Choroid plexus epithelial cell (primary cell): ENCODE data around the gene GFER.

Source experiments
- DNase-seq: peaks from one replicate; pipeline ENCODE4 v3.0.0-alpha.2; 2010; ENCODE audit warnings: low read depth
- H3K4me3 ChIP-seq: 2 replicates; pipeline ENCODE4 v1.5.1; 2011; ENCODE audit warnings: low read depth, mild to moderate bottlenecking, control low read depth, low read length, moderate library complexity
- CTCF ChIP-seq: conservative IDR thresholded peaks from 2 replicates; pipeline ENCODE4 v1.5.1; 2011; ENCODE audit warnings: low read depth, mild to moderate bottlenecking, control low read depth, inconsistent platforms, low read length, moderate library complexity

GFER gene

GRCh38 chr16:1978476-1979120 is 5.4 kb upstream of the GFER start:
- no peak for TF ChIP-seq CTCF
- no peak overlapping the region for H3K4me3 ChIP-seq
- DNase-seq, result no peak

GRCh38 chr16:1979271-1980029 is 4.5 kb upstream of the GFER start:
- no peak overlapping the region for H3K4me3 ChIP-seq
- DNase-seq, result no peak
- no peak for TF ChIP-seq CTCF

- TF ChIP-seq CTCF, result no peak
- DNase-seq, result no peak
Measured at GRCh38 chr16:1980030-1980769, 3.8 kb upstream of the GFER start.

GRCh38 chr16:1980770-1981087 is 3.3 kb upstream of the GFER start:
- DNase-seq, result no peak
- no peak for TF ChIP-seq CTCF
- H3K4me3 ChIP-seq, result no peak overlapping the region

More at GRCh38 chr16:1980030-1980769, 3.8 kb upstream of the GFER start:
- no peak overlapping the region for H3K4me3 ChIP-seq

- no peak within 1 kb of the TSS for H3K4me3 ChIP-seq
- no peak for DNase-seq
- no peak for TF ChIP-seq CTCF
Measured at GRCh38 chr16:1981398-1981836, 2.6 kb upstream of the GFER start, which contains the start of gene NOXO1. Gene NOXO1 (minus strand): TSS chr16:1981469. CDS start chr16:1981179, 290 bp downstream.

- DNase-seq, result no peak
- no peak for TF ChIP-seq CTCF
- no peak overlapping the region for H3K4me3 ChIP-seq
Measured at GRCh38 chr16:1982013-1982433, 2.0 kb upstream of the GFER start.
